Measurements from ENCODE around the gene JADE1.

JADE1 gene

DNA sequence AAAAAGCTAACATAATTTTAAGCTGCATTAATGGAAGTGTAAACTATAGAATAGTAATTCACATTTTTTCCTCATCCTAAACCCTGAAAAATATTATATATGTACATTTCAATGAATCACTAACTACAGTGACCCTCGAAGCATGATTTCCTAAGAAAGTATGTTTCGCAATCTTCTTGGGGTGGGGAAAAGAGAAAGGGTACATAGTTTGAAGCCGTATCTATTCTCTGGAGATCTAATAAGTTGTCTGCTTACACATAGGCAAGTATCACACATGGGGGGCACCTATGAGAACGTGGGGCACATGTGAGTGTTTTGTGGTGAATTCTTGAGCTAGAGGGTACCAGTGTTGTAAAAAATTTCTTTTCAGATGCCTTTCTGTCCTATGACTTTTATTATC is 71.2 kb downstream of the JADE1 start:
- DNase-seq (no peak), ATAC-seq (replicated peaks) (no peak)
- Mint-ChIP-seq H3K27ac (no peak overlapping the region), H3K9me3 (no peaks in the 10 kb centered on the region), H3K27me3 (no peaks in the 10 kb centered on the region), H3K4me3 (no peak overlapping the region), H3K36me3 (ENCODE audit: insufficient read depth) (peaks cover 4% of the 10 kb centered on the region), H3K4me1 (ENCODE audit: low read depth in 2 of 2) (peaks cover 0 to 8% of the 10 kb centered on the region in 2 donors)

DNA sequence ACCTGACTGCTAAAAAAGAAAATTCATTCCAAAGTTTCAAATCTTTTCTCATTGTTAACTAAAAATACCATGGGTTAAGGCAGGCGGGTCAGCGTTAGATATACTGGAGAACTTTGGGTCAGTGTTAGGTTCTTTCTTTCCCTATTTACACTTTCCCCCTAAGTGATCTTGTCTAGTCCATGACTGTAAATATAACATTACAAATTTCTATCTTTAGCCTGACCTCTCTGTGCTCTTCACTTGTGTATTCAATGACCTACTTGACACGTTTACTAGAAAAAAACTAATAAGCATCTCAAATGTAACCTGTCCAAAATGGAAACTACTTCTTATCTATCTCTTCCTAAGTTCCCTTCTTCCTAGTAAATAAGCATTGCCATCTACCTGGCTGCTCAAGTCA is 95.3 kb downstream of the JADE1 start:
- ATAC-seq (replicated peaks) (no peak), DNase-seq (no peak)
- H3K4me3 Mint-ChIP-seq, result no peak overlapping the region
- H3K36me3 Mint-ChIP-seq (ENCODE audit: insufficient read depth), result no peaks in the 10 kb centered on the region
- H3K4me1 Mint-ChIP-seq (ENCODE audit: low read depth in 2 of 2), result peaks cover 0 to 5% of the 10 kb centered on the region in 2 donors
- H3K9me3 Mint-ChIP-seq, result no peaks in the 10 kb centered on the region
- no peak overlapping the region for H3K27ac Mint-ChIP-seq
- H3K27me3 Mint-ChIP-seq, result no peaks in the 10 kb centered on the region

DNA sequence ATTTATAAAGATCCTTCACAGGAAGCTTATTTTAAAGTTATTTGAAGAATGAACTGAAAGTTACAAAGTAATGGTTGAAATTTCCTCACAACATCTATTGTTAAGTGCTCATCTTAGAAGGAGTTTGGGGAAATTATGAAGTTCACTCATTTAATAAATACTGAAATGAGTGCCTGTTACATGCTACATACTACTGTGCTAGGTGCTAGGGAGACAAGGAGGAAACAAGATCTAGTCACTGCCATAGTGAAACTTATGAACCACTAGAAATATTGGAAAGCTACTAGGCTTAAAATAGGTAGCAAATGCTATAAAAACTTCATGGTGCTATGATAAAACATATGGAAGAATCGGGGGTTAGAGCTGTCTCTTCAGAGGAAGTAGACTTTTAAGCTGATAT is 97.1 kb downstream of the JADE1 start:
- Mint-ChIP-seq H3K4me3 (no peak overlapping the region), H3K27ac (no peak overlapping the region), H3K27me3 (no peaks in the 10 kb centered on the region), H3K4me1 (ENCODE audit: low read depth in 2 of 2) (peaks cover 0 to 5% of the 10 kb centered on the region in 2 donors), H3K36me3 (ENCODE audit: insufficient read depth) (no peaks in the 10 kb centered on the region), H3K9me3 (no peaks in the 10 kb centered on the region)
- DNase-seq (no peak), ATAC-seq (replicated peaks) (no peak)

DNA sequence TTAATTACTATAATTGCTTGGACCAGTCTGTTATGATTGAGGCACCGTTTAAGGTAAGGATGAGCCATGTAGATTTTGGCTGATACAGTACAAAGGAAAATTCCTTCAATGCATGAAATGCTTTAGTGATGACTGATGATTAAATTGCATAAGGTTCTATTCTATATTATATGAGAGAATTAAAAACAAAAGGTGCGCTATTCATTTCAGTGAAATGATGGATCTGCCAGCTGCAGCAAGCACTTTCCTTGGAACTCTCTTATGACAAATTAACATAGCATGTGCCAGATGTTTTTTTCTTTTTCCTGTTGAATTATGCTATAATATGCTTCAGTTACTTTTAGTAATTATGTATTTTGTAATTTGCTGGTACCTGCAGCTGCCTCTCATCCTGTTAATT is 98.5 kb downstream of the JADE1 start:
- H3K27ac Mint-ChIP-seq, result no peak overlapping the region
- no peak overlapping the region for H3K4me3 Mint-ChIP-seq
- no peak for DNase-seq
- no peak for ATAC-seq (replicated peaks)
- no peaks in the 10 kb centered on the region for H3K36me3 Mint-ChIP-seq (ENCODE audit: insufficient read depth)
- peaks cover 0 to 5% of the 10 kb centered on the region in 2 donors for H3K4me1 Mint-ChIP-seq (ENCODE audit: low read depth in 2 of 2)
- no peaks in the 10 kb centered on the region for H3K27me3 Mint-ChIP-seq
- H3K9me3 Mint-ChIP-seq, result no peaks in the 10 kb centered on the region

DNA sequence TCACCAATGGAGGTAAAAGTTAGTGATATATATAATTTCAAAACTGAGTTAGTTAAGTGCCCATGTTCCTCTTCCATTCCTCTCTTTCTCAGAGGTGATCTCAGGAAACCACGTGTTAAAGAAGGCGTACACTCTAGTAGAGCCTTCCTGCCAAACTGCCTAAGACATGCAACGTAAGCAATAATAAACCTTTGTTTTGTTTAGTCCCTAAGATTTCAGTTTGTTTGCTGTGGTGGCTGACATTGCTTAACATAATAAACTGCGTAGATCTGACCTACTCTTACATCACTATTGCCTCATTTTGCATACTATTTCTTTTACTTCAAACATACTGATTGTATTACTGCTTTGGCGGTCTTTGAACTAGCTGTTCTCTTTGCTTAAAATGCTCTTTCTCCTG is 99.2 kb downstream of the JADE1 start:
- Mint-ChIP-seq H3K36me3 (ENCODE audit: insufficient read depth) (no peaks in the 10 kb centered on the region), H3K9me3 (no peaks in the 10 kb centered on the region), H3K27me3 (no peaks in the 10 kb centered on the region), H3K4me1 (ENCODE audit: low read depth in 2 of 2) (peaks cover 0 to 5% of the 10 kb centered on the region in 2 donors), H3K4me3 (no peak overlapping the region), H3K27ac (no peak overlapping the region)
- ATAC-seq (replicated peaks) (no peak), DNase-seq (no peak)

DNA sequence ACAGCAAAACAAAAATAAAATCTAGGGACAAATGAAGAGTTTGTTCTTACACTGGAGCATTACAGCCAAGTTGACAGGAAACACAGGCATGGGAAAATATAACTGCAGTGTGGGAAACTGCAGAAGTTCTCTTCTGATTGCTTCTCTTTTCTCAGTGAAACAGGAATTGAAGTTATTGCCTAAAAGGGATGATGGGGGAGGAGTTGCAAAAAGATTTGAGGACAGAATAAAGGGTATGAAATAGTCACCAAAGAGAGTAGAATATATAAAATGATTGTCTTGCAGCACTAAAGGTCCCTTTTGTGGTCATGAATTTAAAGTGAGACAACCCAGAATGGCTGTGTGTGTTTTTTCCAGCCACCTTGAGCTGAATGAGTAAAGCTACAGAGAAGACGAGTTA is 103.7 kb downstream of the JADE1 start:
- H3K27ac Mint-ChIP-seq, result no peak overlapping the region
- H3K27me3 Mint-ChIP-seq, result no peaks in the 10 kb centered on the region
- no peaks in the 10 kb centered on the region for H3K36me3 Mint-ChIP-seq (ENCODE audit: insufficient read depth)
- ATAC-seq (replicated peaks) (no peak), DNase-seq (no peak)
- H3K9me3 Mint-ChIP-seq, result no peaks in the 10 kb centered on the region
- peaks cover 9 to 17% of the 10 kb centered on the region in 2 donors for H3K4me1 Mint-ChIP-seq (ENCODE audit: low read depth in 2 of 2)
- H3K4me3 Mint-ChIP-seq, result no peak overlapping the region

DNA sequence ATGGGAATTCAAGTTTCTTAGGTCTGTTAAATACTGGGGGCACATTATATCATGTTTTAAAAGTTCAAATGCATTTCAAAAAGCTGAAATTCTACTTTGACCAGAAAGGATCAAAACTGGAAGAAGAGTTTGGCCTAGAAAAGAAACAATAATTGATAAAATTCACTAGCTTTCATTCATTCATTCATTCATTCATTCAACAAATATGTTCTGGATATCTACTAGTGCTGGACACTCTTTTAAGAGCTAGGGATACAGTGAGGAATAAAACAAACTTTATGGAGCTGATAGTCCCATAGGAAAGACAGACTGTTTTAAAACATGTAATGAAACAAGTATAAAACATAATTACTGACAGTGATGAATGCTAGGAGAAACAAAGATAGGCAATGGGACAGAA is 106.0 kb downstream of the JADE1 start:
- Mint-ChIP-seq H3K27me3 (no peaks in the 10 kb centered on the region), H3K36me3 (ENCODE audit: insufficient read depth) (no peaks in the 10 kb centered on the region), H3K4me1 (ENCODE audit: low read depth in 2 of 2) (peaks cover 20 to 30% of the 10 kb centered on the region in 2 donors), H3K4me3 (no peak overlapping the region), H3K27ac (no peak overlapping the region), H3K9me3 (no peaks in the 10 kb centered on the region)
- DNase-seq (no peak), ATAC-seq (replicated peaks) (no peak)

DNA sequence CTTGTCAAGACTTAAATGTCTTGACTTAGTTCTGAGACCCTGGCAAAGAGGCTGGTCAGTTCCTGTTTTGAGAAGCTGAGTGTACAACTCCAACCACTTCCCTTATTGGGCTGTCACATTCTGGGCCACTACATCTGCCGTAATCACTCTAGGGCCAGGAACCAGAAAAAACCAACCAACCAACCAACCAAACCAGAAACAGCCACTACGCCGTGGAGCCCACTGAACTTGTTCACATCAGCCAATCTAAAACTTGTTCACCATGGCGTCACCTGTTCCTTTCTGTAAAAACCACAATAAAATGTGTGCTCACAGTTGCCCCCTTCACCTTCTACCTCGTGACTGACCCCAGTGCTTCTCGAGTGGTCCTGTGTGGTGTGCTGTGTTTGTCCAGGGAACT is 107.3 kb downstream of the JADE1 start:
- Mint-ChIP-seq H3K27ac (peak overlapping the region; percentile 36 to 47), H3K4me1 (ENCODE audit: low read depth in 2 of 2) (peaks cover 20 to 34% of the 10 kb centered on the region in 2 donors), H3K36me3 (ENCODE audit: insufficient read depth) (no peaks in the 10 kb centered on the region), H3K27me3 (no peaks in the 10 kb centered on the region), H3K9me3 (no peaks in the 10 kb centered on the region), H3K4me3 (no peak overlapping the region)
- ATAC-seq (replicated peaks) (peak; percentile 77), DNase-seq (peak; percentile 2 to 9 (median 3))

DNA sequence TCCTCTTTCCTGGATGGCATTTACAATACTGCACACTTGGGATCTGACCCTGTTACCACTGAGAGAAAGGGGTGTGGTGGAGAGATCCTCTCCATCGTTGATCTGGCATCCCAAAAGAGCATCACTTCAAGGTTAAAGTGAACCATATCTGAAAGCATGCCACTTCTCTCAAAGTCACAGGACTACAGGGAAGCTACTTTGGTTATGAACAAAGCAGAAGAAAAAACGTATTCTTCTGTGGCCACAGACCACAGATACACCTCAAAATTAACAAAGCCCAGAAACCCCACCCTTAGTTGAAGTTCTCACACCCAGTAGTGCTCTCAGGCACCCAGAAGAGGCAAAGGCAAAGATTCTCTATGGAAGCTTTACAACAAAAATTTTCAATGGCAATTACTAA is 108.3 kb downstream of the JADE1 start:
- ATAC-seq (replicated peaks), result peak; percentile 74

DNA sequence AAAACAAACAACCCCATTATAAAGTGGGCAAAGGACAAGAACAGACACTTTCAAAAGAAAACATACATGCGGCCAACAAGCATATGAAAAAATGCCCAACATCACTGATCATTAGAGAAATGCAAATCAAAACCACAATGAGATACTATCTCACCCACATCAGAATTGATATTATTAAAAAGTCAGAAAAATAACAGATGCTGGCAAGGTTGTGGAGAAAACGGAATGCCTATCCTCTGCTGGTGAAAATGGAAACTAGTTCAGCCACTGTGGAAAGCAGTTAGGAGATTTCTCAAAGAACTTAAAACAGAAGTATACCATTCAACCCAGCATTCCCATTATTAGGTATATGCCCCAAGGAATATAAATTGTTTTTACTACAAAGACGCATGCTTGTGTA is 112.5 kb downstream of the JADE1 start:
- no peak for ATAC-seq (replicated peaks)
- no peaks in the 10 kb centered on the region for H3K27me3 Mint-ChIP-seq
- H3K4me1 Mint-ChIP-seq (ENCODE audit: low read depth in 2 of 2), result peaks cover 20 to 31% of the 10 kb centered on the region in 2 donors
- no peak overlapping the region for H3K4me3 Mint-ChIP-seq
- no peak overlapping the region for H3K27ac Mint-ChIP-seq
- H3K36me3 Mint-ChIP-seq (ENCODE audit: insufficient read depth), result no peaks in the 10 kb centered on the region
- H3K9me3 Mint-ChIP-seq, result no peaks in the 10 kb centered on the region
- no peak for DNase-seq

More for the DNA sequence above, 108.3 kb downstream of the JADE1 start:
- Mint-ChIP-seq H3K4me3 (peak overlapping the region; percentile 21 to 30), H3K27me3 (no peaks in the 10 kb centered on the region), H3K4me1 (ENCODE audit: low read depth in 2 of 2) (peaks cover 20 to 34% of the 10 kb centered on the region in 2 donors), H3K9me3 (no peaks in the 10 kb centered on the region), H3K27ac (peak overlapping the region; percentile 47 to 49), H3K36me3 (ENCODE audit: insufficient read depth) (no peaks in the 10 kb centered on the region)
- DNase-seq, result peak in 1 of 3 experiments; percentile 1
